ENCODE results near the gene KRTAP4-2. TPM values are rescaled to one million over a fixed set of nuclear protein-coding genes. Genes with fewer than 3 reads are reported as not detected.
"Not testable (repeated sequence)": the region's sequence is repeated elsewhere in the genome, so short reads cannot be mapped to it uniquely, and the experiment has no call there.

The KRTAP4-2 gene
- total and polyA plus RNA-seq, 9 of the 15 experiments (the other 6 are each of a cell fraction or from before 2014, with no cell fraction given), result not detected

DNA sequence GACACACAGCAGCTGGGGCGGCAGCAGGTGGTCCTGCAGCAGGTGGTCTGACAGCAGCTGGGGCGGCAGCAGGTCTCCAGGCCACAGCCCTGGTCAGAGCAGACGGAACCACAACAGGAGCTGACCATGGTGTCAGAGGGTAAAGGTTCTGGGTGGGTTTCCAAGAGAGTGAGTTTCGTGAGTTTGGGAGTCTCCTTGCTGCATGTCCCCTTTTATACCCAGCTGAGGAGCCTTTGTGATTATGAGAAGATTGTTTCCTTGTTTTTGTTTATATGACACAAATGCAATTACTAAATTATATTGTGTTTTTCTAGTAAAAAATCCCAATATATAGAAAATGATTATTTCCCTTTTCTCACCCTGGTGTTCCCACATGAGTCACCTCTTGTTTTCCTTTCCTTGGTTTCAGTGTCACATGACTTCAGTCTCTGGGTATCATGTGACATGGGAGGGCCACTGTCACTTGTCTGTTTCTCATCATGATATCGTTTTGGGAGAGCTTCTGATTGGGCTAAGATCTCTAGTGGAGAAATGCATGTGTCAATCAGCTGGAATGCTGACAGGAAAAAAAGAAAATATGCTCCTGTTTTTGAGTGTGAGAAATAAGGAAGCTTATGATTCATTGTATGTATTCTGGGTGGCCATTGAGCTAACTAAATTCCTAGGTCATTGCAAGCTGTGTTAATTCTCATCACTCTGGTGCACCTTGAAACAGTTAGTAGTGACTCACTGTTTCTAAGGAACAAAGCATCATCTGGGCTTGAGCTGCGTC lies 37.5 kb downstream of the KRTAP4-2 start, which contains the start of gene KRTAP4-6:
Gene KRTAP4-6 (minus strand): TSS at position 185 of the 772 bp plus-strand sequence. CDS start 57 bp downstream, at position 128.
- no peak within 1 kb of the TSS for H3K9ac ChIP-seq (ENCODE audit: insufficient read depth in 1 of 2, low read depth in 2 of 2, low read length in 2 of 2)
- ATAC-seq (no peak), DNase-seq (ENCODE audit: extremely low read depth in 1 of 4, low spot score in 3 of 4) (no peak), FAIRE-seq (no peak)
- no peaks in the 10 kb centered on the region for H3K9me1 ChIP-seq (ENCODE audit: control insufficient read depth, insufficient read depth, low read length)
- intact Hi-C loops (cut with micrococcal nuclease) (no loop called here), in situ Hi-C loops (cut with MboI) (no loop called here)
- no peaks in the 10 kb centered on the region for H3K79me2 ChIP-seq (ENCODE audit: control insufficient read depth, insufficient read depth, low read length)
- H4K20me1 ChIP-seq (replicated peaks; ENCODE audit: control insufficient read depth, insufficient read depth, low read length), result no peaks in the 10 kb centered on the region
- ChIA-PET POLR2A (interaction anchor here (1.0 kb wide), 1 partner anchor 29 kb away, joined by 3 read pairs; no protein-coding TSS in a partner anchor), CTCF (ENCODE audit: low intra/inter-chr PET ratio) (no interaction called here)
- H3K27me3 ChIP-seq (ENCODE audit: control insufficient read depth in 2 of 2, insufficient read depth in 2 of 2, low read length in 2 of 2), result no peaks in the 10 kb centered on the region
- H3K4me3 ChIP-seq, result no peak within 1 kb of the TSS
- H3K4me2 ChIP-seq (ENCODE audit: insufficient read depth, low read length), result no peak within 1 kb of the TSS
- no TSS peak for BruUV-seq (replicated peaks)
- no peaks in the 10 kb centered on the region for H3K9me3 ChIP-seq (replicated peaks; ENCODE audit: control insufficient read depth, insufficient read depth, low read depth, low read length)
- H3K27ac ChIP-seq (ENCODE audit: extremely low read depth, low read depth, low read length), result no peak within 1 kb of the TSS
- H2AFZ ChIP-seq (ENCODE audit: low read depth, low read length), result no peak within 1 kb of the TSS
- no peaks in the 10 kb centered on the region for H3K36me3 ChIP-seq (ENCODE audit: control insufficient read depth, insufficient read depth, low read length)
- WGBS (ENCODE audit: insufficient coverage, low coverage, missing lambda C conversion rate), result 0% methylated on average over 6 of the region's 6 CpGs
- no peaks in the 10 kb centered on the region for H3K4me1 ChIP-seq (replicated peaks in 1 of 2; ENCODE audit: control insufficient read depth in 2 of 2, insufficient read depth in 2 of 2, low read length in 2 of 2)
- TF ChIP-seq ZNF239 (CRISPR knock-in tag; IDR thresholded peaks at IDR 0.05) (no peak), TGIF2 (CRISPR knock-in tag; IDR thresholded peaks at IDR 0.05) (no peak), RAD51 (IDR thresholded peaks at IDR 0.05; ENCODE audit: borderline replicate concordance, low read depth) (peak; percentile 41), ZFP1 (CRISPR knock-in tag; IDR thresholded peaks at IDR 0.05) (peak; percentile 71), MEF2A (IDR thresholded peaks at IDR 0.05; ENCODE audit: control insufficient read depth, low read depth, low read length) (no peak), CBFA2T2 (conservative IDR thresholded peaks at IDR 0.05) (0 out of 2 replicates have a peak, but pooled peaks have one; percentile 9)
- TF ChIP-seq, protein P1, sequence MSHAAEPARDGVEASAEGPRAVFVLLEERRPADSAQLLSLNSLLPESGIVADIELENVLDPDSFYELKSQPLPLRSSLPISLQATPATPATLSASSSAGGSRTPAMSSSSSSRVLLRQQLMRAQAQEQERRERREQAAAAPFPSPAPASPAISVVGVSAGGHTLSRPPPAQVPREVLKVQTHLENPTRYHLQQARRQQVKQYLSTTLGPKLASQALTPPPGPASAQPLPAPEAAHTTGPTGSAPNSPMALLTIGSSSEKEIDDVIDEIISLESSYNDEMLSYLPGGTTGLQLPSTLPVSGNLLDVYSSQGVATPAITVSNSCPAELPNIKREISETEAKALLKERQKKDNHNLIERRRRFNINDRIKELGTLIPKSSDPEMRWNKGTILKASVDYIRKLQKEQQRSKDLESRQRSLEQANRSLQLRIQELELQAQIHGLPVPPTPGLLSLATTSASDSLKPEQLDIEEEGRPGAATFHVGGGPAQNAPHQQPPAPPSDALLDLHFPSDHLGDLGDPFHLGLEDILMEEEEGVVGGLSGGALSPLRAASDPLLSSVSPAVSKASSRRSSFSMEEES (CRISPR knock-in tag; IDR thresholded peaks at IDR 0.05), result peak; percentile 80
- TF ChIP-seq, protein P2, sequence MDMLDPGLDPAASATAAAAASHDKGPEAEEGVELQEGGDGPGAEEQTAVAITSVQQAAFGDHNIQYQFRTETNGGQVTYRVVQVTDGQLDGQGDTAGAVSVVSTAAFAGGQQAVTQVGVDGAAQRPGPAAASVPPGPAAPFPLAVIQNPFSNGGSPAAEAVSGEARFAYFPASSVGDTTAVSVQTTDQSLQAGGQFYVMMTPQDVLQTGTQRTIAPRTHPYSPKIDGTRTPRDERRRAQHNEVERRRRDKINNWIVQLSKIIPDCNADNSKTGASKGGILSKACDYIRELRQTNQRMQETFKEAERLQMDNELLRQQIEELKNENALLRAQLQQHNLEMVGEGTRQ (CRISPR knock-in tag; IDR thresholded peaks at IDR 0.05), result peak; percentile 30; the same call in 1 of the 2 replicates

DNA sequence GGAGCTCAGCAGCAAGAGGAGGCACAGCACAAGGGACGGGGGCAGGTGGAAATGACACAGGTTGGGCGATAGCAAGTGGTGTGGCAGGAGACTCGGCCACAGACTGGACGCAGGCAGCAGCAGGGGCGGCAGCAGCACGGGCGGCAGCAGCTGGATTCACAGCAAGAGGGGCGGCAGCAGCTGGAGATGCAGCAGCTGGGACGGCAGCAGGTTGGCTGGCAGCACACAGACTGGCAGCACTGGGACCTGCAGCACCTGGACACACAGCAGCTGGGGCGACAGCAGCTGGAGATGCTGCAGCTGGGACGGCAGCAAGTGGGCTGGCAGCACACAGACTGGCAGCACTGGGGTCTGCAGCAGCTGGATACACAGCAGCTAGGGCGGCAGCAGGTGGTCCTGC lies 38.2 kb downstream of the KRTAP4-2 start:
- intact Hi-C loops (cut with micrococcal nuclease); H3K9me3 ChIP-seq (replicated peaks; ENCODE audit: control insufficient read depth, insufficient read depth, low read depth, low read length); ATAC-seq; H3K27me3 ChIP-seq (ENCODE audit: control insufficient read depth in 2 of 2, insufficient read depth in 2 of 2, low read length in 2 of 2); H3K36me3 ChIP-seq (ENCODE audit: control insufficient read depth, insufficient read depth, low read length); H3K4me1 ChIP-seq (replicated peaks in 1 of 2; ENCODE audit: control insufficient read depth in 2 of 2, insufficient read depth in 2 of 2, low read length in 2 of 2); CTCF ChIA-PET (ENCODE audit: low intra/inter-chr PET ratio); in situ Hi-C loops (cut with MboI); H3K9ac ChIP-seq (ENCODE audit: insufficient read depth in 1 of 2, low read depth in 2 of 2, low read length in 2 of 2); DNase-seq (ENCODE audit: extremely low read depth in 1 of 4, low spot score in 3 of 4); H3K79me2 ChIP-seq (ENCODE audit: control insufficient read depth, insufficient read depth, low read length); H3K4me2 ChIP-seq (ENCODE audit: insufficient read depth, low read length); H2AFZ ChIP-seq (ENCODE audit: low read depth, low read length); H3K4me3 ChIP-seq; FAIRE-seq; H3K9me1 ChIP-seq (ENCODE audit: control insufficient read depth, insufficient read depth, low read length); BruUV-seq (replicated peaks); H4K20me1 ChIP-seq (replicated peaks; ENCODE audit: control insufficient read depth, insufficient read depth, low read length); H3K27ac ChIP-seq (ENCODE audit: extremely low read depth, low read depth, low read length): not testable (repeated sequence)
- WGBS (ENCODE audit: insufficient coverage, low coverage, missing lambda C conversion rate), result 1% methylated on average over 12 of the region's 12 CpGs
- POLR2A ChIA-PET, result interaction anchor here (1.0 kb wide), 1 partner anchor 28 kb away, joined by 3 read pairs; no protein-coding TSS in a partner anchor
